Activated CD8-positive, alpha-beta T cell treated with anti-CD3 and anti-CD28 coated beads for 36 hours (primary cell): ENCODE data around the gene NF1. TPM values are rescaled to one million over a fixed set of nuclear protein-coding genes. Genes with fewer than 3 reads are reported as not detected.

Source experiments
- ATAC-seq: fragments of 200-7000 bp; cut with Tn5 transposase; one replicate; pipeline ENCODE4 v1.10.0; 2021; ENCODE audit warnings: mild to moderate bottlenecking, moderate library complexity
- CTCF ChIA-PET: fragments of 350-600 bp; sonication (Branson Sonifier 250); formaldehyde crosslinking; loops from one replicate; lab custom pipeline; 2021; ENCODE audit warnings: antibody characterized with exemption; lab: Charles Lee
- POLR2A ChIA-PET: fragments of 350-600 bp; sonication (Branson Sonifier 250); formaldehyde crosslinking; loops from one replicate; lab custom pipeline; 2021; ENCODE audit warnings: antibody characterized with exemption; lab: Charles Lee
- DNase-seq: peaks from one replicate; pipeline ENCODE4 v3.0.0-alpha.2; 2020
- H3K27ac Mint-ChIP-seq: one replicate; pipeline ENCODE4 v1.8.0; 2021; ENCODE audit warnings: mild to moderate bottlenecking, mixed read lengths
- H3K27me3 Mint-ChIP-seq: one replicate; pipeline ENCODE4 v1.8.0; 2021; ENCODE audit warnings: mixed read lengths
- H3K36me3 Mint-ChIP-seq: one replicate; pipeline ENCODE4 v1.8.0; 2021; ENCODE audit warnings: low read depth, mixed read lengths
- H3K4me1 Mint-ChIP-seq: one replicate; pipeline ENCODE4 v1.8.0; 2021; ENCODE audit warnings: low read depth, mixed read lengths
- H3K4me3 Mint-ChIP-seq: one replicate; pipeline ENCODE4 v1.8.0; 2021; ENCODE audit warnings: mild to moderate bottlenecking, moderate library complexity, mixed read lengths
- H3K9me3 Mint-ChIP-seq: one replicate; pipeline ENCODE4 v1.8.0; 2021; ENCODE audit warnings: mixed read lengths
- CTCF ChIP-seq: fragments of 200-600 bp; IDR thresholded peaks from one replicate; pipeline ENCODE4 v1.8.0; 2022; ENCODE audit warnings: antibody characterized with exemption, mild to moderate bottlenecking
- intact Hi-C: fragments of 100-400 bp; cut with micrococcal nuclease; formaldehyde crosslinking; loops from one replicate; pipeline ENCODE4 v1.10.0; 2022
- total RNA-seq, 2 experiments: library from RNA; stranded (reverse); gene quantifications; one replicate each; pipeline ENCODE4 v1.2.3, GENCODE V29; 2021

NF1 gene
- total RNA-seq, 2 experiments from 2014 or later, result 19.4 to 20.1 TPM

- Mint-ChIP-seq H3K27me3 (no peaks in the 10 kb centered on the region), H3K9me3 (no peaks in the 10 kb centered on the region), H3K4me1 (peaks cover 11% of the 10 kb centered on the region), H3K27ac (no peak overlapping the region), H3K36me3 (no peaks in the 10 kb centered on the region), H3K4me3 (no peak overlapping the region)
- ChIA-PET CTCF (interaction anchor here (1.7 kb wide), 1 partner anchor 16 kb away, joined by 4 read pairs; no protein-coding TSS in a partner anchor), POLR2A (interaction anchor here (0.6 kb wide), 1 partner anchor 171 kb away, joined by 3 read pairs; no protein-coding TSS in a partner anchor)
- DNase-seq, result no peak
- ATAC-seq, result no peak
- no peak for TF ChIP-seq CTCF
- intact Hi-C loops, result no loop called here
Measured at GRCh38 chr17:31092475-31093064, 2.2 kb upstream of the NF1 start.

GRCh38 chr17:31093866-31094599 is 744 bp upstream of the NF1 start:
- POLR2A ChIA-PET, result no interaction called here
- no peak for DNase-seq
- intact Hi-C loops, result no loop called here

GRCh38 chr17:31095236-31096105 is 694 bp downstream of the NF1 start:
- DNase-seq (peak; percentile 36), ATAC-seq (peak; percentile 49)
- ChIA-PET POLR2A (interaction anchor here (0.6 to 1.2 kb wide), 3 partner anchors 11 to 198 kb away, joined by 3 to 4 read pairs (median 3); no protein-coding TSS in a partner anchor), CTCF (no interaction called here)
- H3K36me3 Mint-ChIP-seq, result no peaks in the 10 kb centered on the region
- intact Hi-C loops, result no loop called here
- H3K4me3 Mint-ChIP-seq, result peak overlapping the region; percentile 90
- no peaks in the 10 kb centered on the region for H3K9me3 Mint-ChIP-seq
- TF ChIP-seq CTCF, result no peak
- H3K27ac Mint-ChIP-seq, result peak overlapping the region; percentile 88
- H3K4me1 Mint-ChIP-seq, result peaks cover 11% of the 10 kb centered on the region
- no peaks in the 10 kb centered on the region for H3K27me3 Mint-ChIP-seq

More at GRCh38 chr17:31093866-31094599, 744 bp upstream of the NF1 start:
- no peak for ATAC-seq
- Mint-ChIP-seq H3K4me3 (peak overlapping the region; percentile 90), H3K27ac (peak overlapping the region; percentile 73), H3K27me3 (no peaks in the 10 kb centered on the region), H3K4me1 (peaks cover 11% of the 10 kb centered on the region), H3K36me3 (no peaks in the 10 kb centered on the region), H3K9me3 (no peaks in the 10 kb centered on the region)
- CTCF ChIA-PET, result no interaction called here
- no peak for TF ChIP-seq CTCF

- no peaks in the 10 kb centered on the region for H3K9me3 Mint-ChIP-seq
- no peaks in the 10 kb centered on the region for H3K36me3 Mint-ChIP-seq
- no peak for TF ChIP-seq CTCF
- ChIA-PET POLR2A (interaction anchor here (0.8 to 1.3 kb wide), 3 partner anchors 12 to 199 kb away, joined by 3 to 4 read pairs (median 4); no protein-coding TSS in a partner anchor), CTCF (no interaction called here)
- H3K4me3 Mint-ChIP-seq, result peak overlapping the region; percentile 90
- ATAC-seq (no peak), DNase-seq (no peak)
- intact Hi-C loops, result no loop called here
- H3K4me1 Mint-ChIP-seq, result peaks cover 11% of the 10 kb centered on the region
- no peaks in the 10 kb centered on the region for H3K27me3 Mint-ChIP-seq
- peak overlapping the region; percentile 88 for H3K27ac Mint-ChIP-seq
Measured at GRCh38 chr17:31096106-31096436, 1.3 kb downstream of the NF1 start.
